ENCODE results near the gene CSNK2B. TPM values are rescaled to one million over a fixed set of nuclear protein-coding genes. Genes with fewer than 3 reads are reported as not detected.

The CSNK2B gene
- polyA plus RNA-seq, 1 donor (not counting 4 experiments of a cell fraction or from before 2014, with no cell fraction given): 43.7 TPM

GRCh38 chr6:31661262-31662123 lies 4.4 kb upstream of the CSNK2B start:
- H3K4me1 ChIP-seq (ENCODE audit: control insufficient read depth, extremely low read depth, insufficient read depth, low read length): peaks cover 42% of the 10 kb centered on the region
- H3K4me3 ChIP-seq (ENCODE audit: control insufficient read depth in 2 of 3, extremely low read depth in 1 of 3, insufficient read depth in 2 of 3, low read depth in 1 of 3, low read length in 3 of 3): peak overlapping the region in 1 of 3 experiments; percentile 89
- dilution Hi-C loops (cut with MboI; ENCODE audit: extremely low pct_ligation_motif_present, low sequenced_read_pairs): no loop called here
- H2AFZ ChIP-seq (ENCODE audit: control insufficient read depth, low read length): no peak overlapping the region
- H3K9ac ChIP-seq (ENCODE audit: control insufficient read depth, extremely low read depth, insufficient read depth, low read length): no peak overlapping the region
- H3K9me3 ChIP-seq (ENCODE audit: control insufficient read depth, low read depth, low read length): no peaks in the 10 kb centered on the region
- H3K27ac ChIP-seq (ENCODE audit: control insufficient read depth, insufficient read depth, low read length): peak overlapping the region; percentile 77
- FAIRE-seq: no peak
- peak overlapping the region; percentile 96 for H3K4me2 ChIP-seq (ENCODE audit: control insufficient read depth, extremely low read depth, insufficient read depth, low read depth, low read length)
- no peak for TF ChIP-seq CTCF (optimal IDR thresholded peaks at IDR 0.05 in 1 of 3, IDR thresholded peaks at IDR 0.05 in 1 of 3, conservative IDR thresholded peaks at IDR 0.05 in 1 of 3; ENCODE audit: extremely low read depth in 1 of 3, insufficient read depth in 2 of 3, low read length in 3 of 3)
- no peak for TF ChIP-seq EZH2 (IDR thresholded peaks at IDR 0.05; ENCODE audit: low read length)
- H3K9me1 ChIP-seq (ENCODE audit: control insufficient read depth, extremely low read depth, insufficient read depth, low read length): no peaks in the 10 kb centered on the region
- DNase-seq (ENCODE audit: low read depth, low spot score): no peak
- no peaks in the 10 kb centered on the region for H4K20me1 ChIP-seq (ENCODE audit: control insufficient read depth, extremely low read depth, insufficient read depth, low read length)
- H3K27me3 ChIP-seq (ENCODE audit: control insufficient read depth, extremely low read depth, insufficient read depth, low read length): no peaks in the 10 kb centered on the region
- peaks cover 8% of the 10 kb centered on the region in 2 experiments for H3K36me3 ChIP-seq (ENCODE audit: control insufficient read depth in 2 of 2, extremely low read depth in 1 of 2, insufficient read depth in 2 of 2, low read length in 2 of 2)
- peaks cover 36% of the 10 kb centered on the region for H3K79me2 ChIP-seq (ENCODE audit: control insufficient read depth, insufficient read depth, low read length)

GRCh38 chr6:31662124-31662723 lies 3.7 kb upstream of the CSNK2B start:
- TF ChIP-seq EZH2 (IDR thresholded peaks at IDR 0.05; ENCODE audit: low read length) (no peak), CTCF (optimal IDR thresholded peaks at IDR 0.05 in 1 of 3, IDR thresholded peaks at IDR 0.05 in 1 of 3, conservative IDR thresholded peaks at IDR 0.05 in 1 of 3; ENCODE audit: extremely low read depth in 1 of 3, insufficient read depth in 2 of 3, low read length in 3 of 3) (no peak)
- H3K27me3 ChIP-seq (ENCODE audit: control insufficient read depth, extremely low read depth, insufficient read depth, low read length): no peaks in the 10 kb centered on the region
- no peak overlapping the region for H3K27ac ChIP-seq (ENCODE audit: control insufficient read depth, insufficient read depth, low read length)
- no peaks in the 10 kb centered on the region for H4K20me1 ChIP-seq (ENCODE audit: control insufficient read depth, extremely low read depth, insufficient read depth, low read length)
- H3K4me3 ChIP-seq (ENCODE audit: control insufficient read depth in 2 of 3, extremely low read depth in 1 of 3, insufficient read depth in 2 of 3, low read depth in 1 of 3, low read length in 3 of 3): no peak overlapping the region
- H2AFZ ChIP-seq (ENCODE audit: control insufficient read depth, low read length): no peak overlapping the region
- no peak overlapping the region for H3K4me2 ChIP-seq (ENCODE audit: control insufficient read depth, extremely low read depth, insufficient read depth, low read depth, low read length)
- H3K9me3 ChIP-seq (ENCODE audit: control insufficient read depth, low read depth, low read length): no peaks in the 10 kb centered on the region
- peaks cover 7 to 11% of the 10 kb centered on the region in 2 experiments for H3K36me3 ChIP-seq (ENCODE audit: control insufficient read depth in 2 of 2, extremely low read depth in 1 of 2, insufficient read depth in 2 of 2, low read length in 2 of 2)
- no peak overlapping the region for H3K9ac ChIP-seq (ENCODE audit: control insufficient read depth, extremely low read depth, insufficient read depth, low read length)
- H3K79me2 ChIP-seq (ENCODE audit: control insufficient read depth, insufficient read depth, low read length): peaks cover 42% of the 10 kb centered on the region
- H3K9me1 ChIP-seq (ENCODE audit: control insufficient read depth, extremely low read depth, insufficient read depth, low read length): no peaks in the 10 kb centered on the region
- DNase-seq (ENCODE audit: low read depth, low spot score) (no peak), FAIRE-seq (no peak)
- H3K4me1 ChIP-seq (ENCODE audit: control insufficient read depth, extremely low read depth, insufficient read depth, low read length): peaks cover 47% of the 10 kb centered on the region
- dilution Hi-C loops (cut with MboI; ENCODE audit: extremely low pct_ligation_motif_present, low sequenced_read_pairs): no loop called here

Measured in keratinocyte (primary cell).